Loucy (cell line): Measurements from ENCODE around the gene STX18.

Experiments
- H2AFZ ChIP-seq: fragments of 200-600 bp; sonication (generic); 2 replicates; pipeline ENCODE4 v1.6.0; 2016; ENCODE audit warnings: antibody characterized with exemption, mild to moderate bottlenecking, low read length, moderate library complexity
- H3F3A ChIP-seq: fragments of 200-600 bp; 2 replicates; pipeline ENCODE4 v1.6.0; 2016; ENCODE audit warnings: antibody characterized with exemption, low read depth, mild to moderate bottlenecking
- H3K27me3 ChIP-seq: fragments of 200-600 bp; sonication (generic); 2 replicates; pipeline ENCODE4 v1.6.1; 2014; ENCODE audit warnings: low read length, mild to moderate bottlenecking; ENCODE audit not compliant: insufficient read depth, poor library complexity, severe bottlenecking
- H3K36me3 ChIP-seq: fragments of 200-600 bp; sonication (generic); 2 replicates; pipeline ENCODE4 v1.6.1; 2016; ENCODE audit warnings: low read length; ENCODE audit not compliant: insufficient read depth
- H3K4me1 ChIP-seq: fragments of 200-600 bp; sonication (generic); 2 replicates; pipeline ENCODE4 v1.5.1; 2014; ENCODE audit warnings: low read length, mild to moderate bottlenecking; ENCODE audit not compliant: insufficient read depth, poor library complexity, severe bottlenecking
- H3K4me2 ChIP-seq: fragments of 200-600 bp; sonication (generic); 2 replicates; pipeline ENCODE4 v1.6.0; 2014; ENCODE audit warnings: antibody characterized with exemption, low read length, low read depth, mild to moderate bottlenecking; ENCODE audit not compliant: poor library complexity, severe bottlenecking
- H3K4me3 ChIP-seq: fragments of 200-600 bp; sonication (generic); 2 replicates; pipeline ENCODE4 v1.5.1; 2014; ENCODE audit warnings: low read length, mild to moderate bottlenecking, mixed read lengths; ENCODE audit not compliant: poor library complexity, severe bottlenecking
- H3K79me2 ChIP-seq: fragments of 200-600 bp; sonication (generic); 2 replicates; pipeline ENCODE4 v1.6.1; 2014; ENCODE audit warnings: low read length; ENCODE audit not compliant: insufficient read depth
- H3K9ac ChIP-seq: fragments of 200-600 bp; sonication (generic); 2 replicates; pipeline ENCODE4 v1.6.0; 2014; ENCODE audit warnings: mild to moderate bottlenecking, low read depth, low read length, moderate library complexity; ENCODE audit not compliant: poor library complexity, severe bottlenecking
- H3K9me2 ChIP-seq: fragments of 200-600 bp; sonication (generic); replicated peaks from 2 replicates; pipeline ENCODE4 v1.6.1; 2016; ENCODE audit warnings: low read depth, low read length, mixed read lengths
- H3K9me3 ChIP-seq: fragments of 200-600 bp; sonication (generic); 2 replicates; pipeline ENCODE4 v1.6.1; 2014; ENCODE audit warnings: mild to moderate bottlenecking, antibody characterized with exemption, low read length, low read depth; ENCODE audit not compliant: insufficient read depth
- H4K20me1 ChIP-seq: fragments of 200-600 bp; sonication (generic); 2 replicates; pipeline ENCODE4 v1.6.0; 2014; ENCODE audit warnings: antibody characterized with exemption, low read length, mild to moderate bottlenecking; ENCODE audit not compliant: insufficient read depth, poor library complexity, severe bottlenecking
- EZH2phosphoT487 ChIP-seq: fragments of 200-600 bp; IDR thresholded peaks from 2 replicates; pipeline ENCODE4 v1.6.1; 2018; ENCODE audit warnings: antibody characterized with exemption, mild to moderate bottlenecking, moderate library complexity, borderline replicate concordance
- TF ChIP-seq, protein P1 (sequence below): fragments of 200-600 bp; sonication (generic); conservative IDR thresholded peaks from 2 replicates; pipeline ENCODE4 v1.5.1; 2014; ENCODE audit warnings: mild to moderate bottlenecking, antibody characterized with exemption, low read length

The STX18 gene

DNA sequence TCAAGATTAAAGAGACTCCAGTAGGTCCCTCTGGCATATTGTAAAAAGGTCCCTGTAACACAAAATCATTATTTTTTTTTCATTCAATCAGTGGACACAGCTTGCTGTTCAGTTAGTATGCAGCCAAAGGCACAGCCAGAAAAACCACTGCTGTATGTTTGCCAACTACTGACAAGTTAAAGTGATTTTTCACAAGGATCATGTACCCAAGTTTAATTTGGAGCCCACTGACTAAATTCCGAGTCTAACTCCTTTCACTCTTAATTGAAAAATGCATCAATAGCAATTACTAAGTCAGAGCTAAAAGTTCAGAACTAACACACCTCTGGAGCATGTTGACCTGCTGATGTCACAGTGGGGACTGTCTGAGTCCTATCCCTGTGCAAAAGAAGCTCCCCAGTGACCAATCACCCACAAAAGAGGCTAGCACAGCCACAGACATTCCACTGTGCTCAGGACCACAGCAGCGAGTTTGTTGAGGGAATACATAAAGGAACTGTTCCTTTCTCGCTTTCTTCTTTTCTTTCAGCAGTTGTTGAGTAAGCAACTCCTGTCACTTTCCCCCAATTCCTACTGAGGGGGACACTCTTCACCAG, 60.4 kb downstream of the STX18 start:
- no peak overlapping the region for H3K9ac ChIP-seq
- H3K4me2 ChIP-seq: no peak overlapping the region
- no peaks in the 10 kb centered on the region; the same call in 1 of the 2 replicates for H3K79me2 ChIP-seq
- no peaks in the 10 kb centered on the region for H4K20me1 ChIP-seq
- no peaks in the 10 kb centered on the region for H3F3A ChIP-seq
- H3K9me2 ChIP-seq: no peaks in the 10 kb centered on the region
- no peak overlapping the region for H3K4me3 ChIP-seq
- no peak overlapping the region for H2AFZ ChIP-seq
- no peaks in the 10 kb centered on the region for H3K9me3 ChIP-seq
- peaks cover 4% of the 10 kb centered on the region for H3K4me1 ChIP-seq
- TF ChIP-seq, protein P1, sequence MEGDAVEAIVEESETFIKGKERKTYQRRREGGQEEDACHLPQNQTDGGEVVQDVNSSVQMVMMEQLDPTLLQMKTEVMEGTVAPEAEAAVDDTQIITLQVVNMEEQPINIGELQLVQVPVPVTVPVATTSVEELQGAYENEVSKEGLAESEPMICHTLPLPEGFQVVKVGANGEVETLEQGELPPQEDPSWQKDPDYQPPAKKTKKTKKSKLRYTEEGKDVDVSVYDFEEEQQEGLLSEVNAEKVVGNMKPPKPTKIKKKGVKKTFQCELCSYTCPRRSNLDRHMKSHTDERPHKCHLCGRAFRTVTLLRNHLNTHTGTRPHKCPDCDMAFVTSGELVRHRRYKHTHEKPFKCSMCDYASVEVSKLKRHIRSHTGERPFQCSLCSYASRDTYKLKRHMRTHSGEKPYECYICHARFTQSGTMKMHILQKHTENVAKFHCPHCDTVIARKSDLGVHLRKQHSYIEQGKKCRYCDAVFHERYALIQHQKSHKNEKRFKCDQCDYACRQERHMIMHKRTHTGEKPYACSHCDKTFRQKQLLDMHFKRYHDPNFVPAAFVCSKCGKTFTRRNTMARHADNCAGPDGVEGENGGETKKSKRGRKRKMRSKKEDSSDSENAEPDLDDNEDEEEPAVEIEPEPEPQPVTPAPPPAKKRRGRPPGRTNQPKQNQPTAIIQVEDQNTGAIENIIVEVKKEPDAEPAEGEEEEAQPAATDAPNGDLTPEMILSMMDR: no peak
- TF ChIP-seq EZH2phosphoT487: no peak
- no peaks in the 10 kb centered on the region for H3K36me3 ChIP-seq
- no peaks in the 10 kb centered on the region for H3K27me3 ChIP-seq

DNA sequence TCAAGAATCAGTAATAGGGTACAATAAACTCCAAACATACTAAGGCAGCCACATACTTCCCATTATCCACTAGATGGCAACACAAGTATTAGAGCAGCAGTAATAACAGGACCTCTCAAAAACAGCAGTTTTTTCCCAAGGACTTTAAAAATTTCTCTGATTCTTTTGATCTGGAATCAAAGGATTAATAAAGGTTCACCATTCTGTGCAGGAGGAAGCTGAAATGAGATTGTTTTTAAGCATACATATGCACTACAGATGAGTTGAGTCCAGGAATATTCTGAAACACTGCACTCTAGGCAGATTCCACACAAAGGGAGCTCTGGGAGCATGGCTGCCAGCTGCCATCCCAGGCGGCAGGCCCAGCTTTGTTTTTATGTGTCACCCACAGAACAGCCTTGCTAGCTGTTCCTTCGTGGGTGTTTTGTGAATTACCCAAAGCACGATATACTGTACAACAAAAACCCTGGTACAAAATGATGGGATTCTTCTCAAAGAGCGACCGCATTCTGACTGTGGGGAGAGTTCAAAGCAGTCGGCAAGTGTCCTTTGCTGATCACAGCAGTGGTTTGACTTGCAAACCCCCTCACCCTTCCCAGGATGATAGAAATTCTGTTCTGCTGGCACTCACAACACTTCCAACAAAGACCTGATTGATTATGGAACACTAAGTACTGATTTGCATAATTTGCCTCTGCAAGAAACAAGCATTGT, 61.0 kb downstream of the STX18 start:
- Histone ChIP-seq H3K36me3 (no peaks in the 10 kb centered on the region), H3K9me3 (no peaks in the 10 kb centered on the region), H3K79me2 (no peaks in the 10 kb centered on the region; the same call in 1 of the 2 replicates), H3K4me1 (peaks cover 4% of the 10 kb centered on the region), H3K9me2 (no peaks in the 10 kb centered on the region), H4K20me1 (no peaks in the 10 kb centered on the region), H3K4me3 (no peak overlapping the region), H2AFZ (no peak overlapping the region), H3K4me2 (no peak overlapping the region), H3F3A (no peaks in the 10 kb centered on the region), H3K27me3 (no peaks in the 10 kb centered on the region), H3K9ac (no peak overlapping the region)
- TF ChIP-seq EZH2phosphoT487: no peak
- TF ChIP-seq, protein P1: peak; percentile 61

DNA sequence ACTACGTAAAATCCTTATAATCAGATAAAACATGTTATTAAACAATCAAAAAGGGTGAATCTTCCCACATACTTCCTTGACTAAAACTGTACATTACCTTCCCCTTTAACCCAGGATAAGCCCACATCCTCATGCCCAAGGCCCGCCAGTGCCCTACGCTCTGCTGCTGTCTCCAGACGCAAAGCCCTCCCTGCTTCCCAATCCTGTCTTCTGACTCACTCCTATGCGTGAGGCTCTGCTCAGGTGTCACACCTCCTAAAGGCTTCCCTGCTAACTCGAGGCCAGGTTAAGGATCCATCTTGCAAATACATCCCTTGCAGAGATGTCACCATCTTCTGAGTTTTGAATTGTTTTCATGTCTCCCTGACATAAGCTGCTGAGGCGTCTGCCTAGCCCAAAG, 61.6 kb downstream of the STX18 start:
- H3K9me2 ChIP-seq: no peaks in the 10 kb centered on the region
- no peaks in the 10 kb centered on the region for H3K9me3 ChIP-seq
- no peak overlapping the region for H3K4me3 ChIP-seq
- H3K9ac ChIP-seq: no peak overlapping the region
- H3K4me1 ChIP-seq: peaks cover 4% of the 10 kb centered on the region
- no peak for TF ChIP-seq EZH2phosphoT487
- TF ChIP-seq, protein P1: no peak
- no peak overlapping the region for H2AFZ ChIP-seq
- H3K79me2 ChIP-seq: no peaks in the 10 kb centered on the region; the same call in 1 of the 2 replicates
- no peaks in the 10 kb centered on the region for H3F3A ChIP-seq
- no peak overlapping the region for H3K4me2 ChIP-seq
- no peaks in the 10 kb centered on the region for H3K27me3 ChIP-seq
- no peaks in the 10 kb centered on the region for H4K20me1 ChIP-seq
- H3K36me3 ChIP-seq: no peaks in the 10 kb centered on the region
